ENCODE results near the gene CHCHD1.

DNA sequence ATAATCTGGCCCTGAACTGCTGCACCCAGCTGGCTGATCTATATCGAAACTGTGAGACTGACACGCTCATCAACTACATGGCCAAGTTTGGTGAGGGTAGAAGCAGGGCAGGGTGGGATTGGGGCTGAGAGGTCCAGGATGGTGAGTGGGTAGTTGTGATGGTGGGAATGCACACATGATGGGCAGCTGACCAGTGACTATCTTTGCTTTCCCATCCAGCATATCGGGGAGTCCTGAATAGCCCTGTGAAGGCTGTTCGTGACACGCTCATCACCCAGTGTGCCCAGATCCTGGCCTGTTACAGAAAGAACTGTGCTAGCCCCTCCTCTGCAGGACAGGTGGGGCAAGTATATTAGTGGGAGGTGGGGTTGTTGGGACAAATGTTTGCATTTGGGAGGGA is 12.5 kb upstream of the CHCHD1 start:
- TF ChIP-seq, protein P1, sequence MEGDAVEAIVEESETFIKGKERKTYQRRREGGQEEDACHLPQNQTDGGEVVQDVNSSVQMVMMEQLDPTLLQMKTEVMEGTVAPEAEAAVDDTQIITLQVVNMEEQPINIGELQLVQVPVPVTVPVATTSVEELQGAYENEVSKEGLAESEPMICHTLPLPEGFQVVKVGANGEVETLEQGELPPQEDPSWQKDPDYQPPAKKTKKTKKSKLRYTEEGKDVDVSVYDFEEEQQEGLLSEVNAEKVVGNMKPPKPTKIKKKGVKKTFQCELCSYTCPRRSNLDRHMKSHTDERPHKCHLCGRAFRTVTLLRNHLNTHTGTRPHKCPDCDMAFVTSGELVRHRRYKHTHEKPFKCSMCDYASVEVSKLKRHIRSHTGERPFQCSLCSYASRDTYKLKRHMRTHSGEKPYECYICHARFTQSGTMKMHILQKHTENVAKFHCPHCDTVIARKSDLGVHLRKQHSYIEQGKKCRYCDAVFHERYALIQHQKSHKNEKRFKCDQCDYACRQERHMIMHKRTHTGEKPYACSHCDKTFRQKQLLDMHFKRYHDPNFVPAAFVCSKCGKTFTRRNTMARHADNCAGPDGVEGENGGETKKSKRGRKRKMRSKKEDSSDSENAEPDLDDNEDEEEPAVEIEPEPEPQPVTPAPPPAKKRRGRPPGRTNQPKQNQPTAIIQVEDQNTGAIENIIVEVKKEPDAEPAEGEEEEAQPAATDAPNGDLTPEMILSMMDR (IDR thresholded peaks at IDR 0.05), result no peak
- TF ChIP-seq POLR2A (IDR thresholded peaks at IDR 0.05), result no peak
- TF ChIP-seq POLR2AphosphoS5 (IDR thresholded peaks at IDR 0.05), result no peak
- no peak for TF ChIP-seq EP300 (IDR thresholded peaks at IDR 0.05; ENCODE audit: low read depth)
